Cardiac septum (tissue), 1 donor: ENCODE measurements around the gene OTUD3. TPM values are rescaled to one million over a fixed set of nuclear protein-coding genes. Genes with fewer than 3 reads are reported as not detected.

Experiments
- DNase-seq: peaks from one replicate; pipeline ENCODE4 v3.0.0-alpha.2; 2020; ENCODE audit warnings: low spot score
- intact Hi-C: fragments of 100-400 bp; cut with DNase I; formaldehyde crosslinking; loops from one replicate; pipeline ENCODE4 v1.14.0; 2022
- total RNA-seq: library from RNA; stranded (reverse); fragmentation: NEBNext Ultra II Directional; extraction: Animal tissue kit (Norgen Biotek cat#: 25700); gene quantifications from one replicate; pipeline ENCODE4 v1.2.1, GENCODE V29; 2021
- donor health status: DM: no; HTN: no; CAD: no.

The OTUD3 gene
- total RNA-seq, 1 donor from 2014 or later = 4.7 TPM

DNA sequence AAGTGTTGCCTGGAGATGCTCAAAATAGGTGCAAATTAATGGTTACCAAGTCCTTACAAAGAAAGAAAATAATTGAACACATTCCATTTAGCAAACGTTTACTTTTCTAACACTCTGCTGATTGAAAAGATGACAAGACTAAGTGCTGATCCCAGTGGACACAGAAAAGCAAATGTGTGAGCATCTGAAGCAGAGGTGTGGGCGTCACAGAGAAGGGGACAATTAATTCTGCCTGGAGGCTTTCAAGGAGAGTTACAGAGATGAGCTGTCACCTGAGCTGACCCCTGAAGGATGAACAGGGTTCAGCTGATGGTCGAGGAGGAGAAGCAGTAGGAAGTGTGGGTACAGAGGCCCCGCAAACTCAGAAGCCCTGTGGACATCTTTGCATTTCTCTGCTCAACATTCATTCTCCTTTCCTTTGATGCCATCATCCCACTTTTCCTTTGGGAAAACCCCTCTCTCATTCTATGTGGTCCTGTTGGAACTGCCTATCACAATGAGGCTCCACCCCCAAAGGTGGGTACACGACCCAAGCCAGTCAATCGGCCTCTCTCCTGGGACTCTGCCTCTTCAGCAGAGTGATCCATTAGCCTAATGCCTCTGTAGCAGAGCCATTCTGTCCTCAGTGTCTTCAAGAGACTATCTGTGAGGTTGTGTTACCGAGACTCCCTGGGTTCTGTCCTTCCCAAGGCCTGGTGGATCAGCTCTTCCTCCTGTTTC is 58.5 kb downstream of the OTUD3 start:
- intact Hi-C loops = no loop called here
- no peak for DNase-seq

DNA sequence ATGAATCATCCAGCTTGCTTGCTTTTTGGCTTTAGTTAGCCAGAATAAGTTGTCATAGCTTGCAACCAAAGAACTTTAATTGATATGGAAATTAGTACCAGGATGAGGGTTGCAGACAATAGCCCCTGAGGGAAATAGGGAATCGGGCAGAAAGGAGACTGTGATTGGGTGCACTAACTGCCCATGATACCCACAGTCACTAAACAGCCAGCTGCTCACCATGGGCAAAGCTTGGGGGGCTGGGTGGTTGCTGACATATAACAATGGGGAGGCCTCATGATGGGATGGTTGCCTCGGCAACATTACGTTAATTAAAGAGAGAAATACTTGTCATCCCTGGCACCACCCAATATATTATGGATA is 59.0 kb downstream of the OTUD3 start:
- intact Hi-C loops = no loop called here
- DNase-seq = no peak

DNA sequence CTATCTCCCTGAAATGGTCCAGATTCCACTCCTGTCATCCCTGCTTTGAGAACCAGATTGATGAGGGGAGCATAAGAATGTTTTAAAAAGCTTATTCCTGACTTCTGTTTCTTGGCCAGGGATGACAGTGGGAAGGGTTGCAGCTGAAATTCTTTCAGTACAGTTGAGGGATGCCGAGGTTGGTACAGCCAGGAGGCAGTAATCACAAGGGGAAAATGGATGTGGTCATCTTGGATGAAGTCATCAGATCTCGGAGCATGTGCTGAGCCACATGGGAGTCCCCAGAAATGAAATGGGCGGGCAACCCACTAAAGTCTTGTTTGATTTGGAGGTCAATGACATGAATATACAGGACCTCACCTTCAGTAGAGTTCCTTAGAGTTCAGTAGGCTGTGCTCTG is 59.9 kb downstream of the OTUD3 start:
- DNase-seq = no peak
- intact Hi-C loops = no loop called here

DNA sequence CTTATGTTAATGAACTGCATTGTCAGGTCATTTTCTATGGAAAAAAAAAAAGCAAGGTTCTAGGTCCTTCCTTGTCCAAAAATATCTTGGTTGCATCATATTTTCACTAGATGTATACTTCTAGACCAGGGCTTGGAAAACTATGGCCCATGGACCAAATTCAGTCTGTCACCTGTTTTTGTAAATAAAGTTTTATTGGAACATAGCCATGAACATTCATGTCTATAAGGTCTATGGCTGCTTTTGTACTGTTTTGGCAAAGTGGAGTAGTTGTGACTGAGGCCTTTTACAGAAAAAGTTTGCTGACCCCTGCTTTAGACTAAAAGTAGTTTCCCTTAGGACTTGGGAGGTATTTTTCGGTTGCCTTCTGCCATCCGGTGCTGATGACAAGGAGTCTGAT is 60.5 kb downstream of the OTUD3 start:
- intact Hi-C loops = no loop called here
- DNase-seq = no peak

DNA sequence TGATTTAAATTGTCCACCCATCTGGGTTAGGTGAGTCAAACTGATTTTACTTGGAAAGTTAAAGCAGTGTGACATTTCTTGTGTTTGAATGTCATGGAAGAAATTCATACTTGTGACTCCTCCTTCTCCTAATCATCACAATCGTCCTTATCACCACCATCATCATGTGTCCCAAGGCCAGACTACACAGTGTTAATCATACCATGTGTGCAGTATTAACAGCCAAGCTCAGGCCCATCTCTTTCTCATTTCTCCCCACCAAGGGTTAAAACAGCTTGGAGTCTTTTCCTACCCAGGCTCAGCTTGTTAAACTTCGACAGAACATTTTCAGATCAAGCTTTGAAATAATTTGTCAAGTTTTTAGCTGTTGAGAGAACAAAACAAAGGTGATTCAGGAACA is 63.7 kb downstream of the OTUD3 start:
- intact Hi-C loops = no loop called here
- DNase-seq = no peak

DNA sequence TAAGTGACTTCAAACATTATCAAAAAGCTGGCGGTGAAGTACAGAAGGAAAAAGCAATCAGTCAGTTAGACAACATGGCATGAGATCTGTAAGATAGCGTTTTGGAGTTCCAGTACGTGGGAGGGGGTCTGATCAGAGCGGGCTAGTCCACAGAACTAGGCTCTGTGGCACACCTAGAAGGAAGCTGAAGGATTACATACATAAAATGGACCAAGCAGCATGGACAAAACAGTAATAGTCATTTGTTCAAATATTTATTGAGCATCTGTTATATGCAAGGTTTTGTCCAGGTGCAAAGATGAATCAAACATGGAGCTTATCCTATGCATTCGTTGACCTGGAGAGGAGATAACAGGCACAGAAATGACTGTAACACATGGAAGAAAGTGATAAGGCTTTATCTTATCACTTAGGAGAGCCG is 64.1 kb downstream of the OTUD3 start:
- DNase-seq = no peak
- intact Hi-C loops = no loop called here

DNA sequence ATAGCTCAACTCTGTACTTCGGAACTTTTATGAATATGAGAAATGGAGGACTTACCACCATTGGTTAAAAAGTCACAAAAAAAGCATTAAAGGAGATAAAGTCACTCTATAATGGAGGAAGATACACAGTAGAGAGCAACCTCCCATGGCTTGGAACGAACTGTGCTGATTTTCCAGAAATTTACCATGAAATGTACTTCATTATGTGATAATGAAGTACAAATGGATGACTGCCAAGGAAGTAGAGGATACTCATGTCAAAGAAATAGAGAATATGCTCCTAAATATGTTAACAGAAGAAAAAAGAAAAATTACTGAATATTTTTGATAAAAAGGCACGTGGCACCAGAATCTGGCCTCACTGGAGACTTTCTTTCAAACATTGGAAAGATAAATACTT is 64.8 kb downstream of the OTUD3 start:
- DNase-seq = no peak
- intact Hi-C loops = no loop called here

DNA sequence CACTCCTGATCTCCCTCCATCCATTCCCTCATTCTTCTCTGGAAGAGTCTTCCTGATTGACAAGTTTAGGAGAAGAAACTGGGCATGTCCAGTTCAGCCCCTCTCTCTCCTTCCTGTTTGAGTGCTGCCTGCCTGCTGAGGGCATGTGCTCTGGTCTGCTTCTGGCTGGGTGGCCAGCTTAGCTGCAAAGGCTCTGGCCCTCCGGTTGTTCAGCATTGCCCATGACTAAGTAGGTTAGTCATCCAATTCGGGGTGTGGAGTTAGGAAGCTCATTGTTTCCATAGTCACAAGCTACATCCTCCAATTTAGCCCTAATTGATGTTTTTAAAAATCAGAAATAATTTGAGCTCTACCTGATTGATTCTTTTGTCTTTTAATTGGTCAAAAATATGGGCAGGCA is 66.8 kb downstream of the OTUD3 start:
- intact Hi-C loops = no loop called here

DNA sequence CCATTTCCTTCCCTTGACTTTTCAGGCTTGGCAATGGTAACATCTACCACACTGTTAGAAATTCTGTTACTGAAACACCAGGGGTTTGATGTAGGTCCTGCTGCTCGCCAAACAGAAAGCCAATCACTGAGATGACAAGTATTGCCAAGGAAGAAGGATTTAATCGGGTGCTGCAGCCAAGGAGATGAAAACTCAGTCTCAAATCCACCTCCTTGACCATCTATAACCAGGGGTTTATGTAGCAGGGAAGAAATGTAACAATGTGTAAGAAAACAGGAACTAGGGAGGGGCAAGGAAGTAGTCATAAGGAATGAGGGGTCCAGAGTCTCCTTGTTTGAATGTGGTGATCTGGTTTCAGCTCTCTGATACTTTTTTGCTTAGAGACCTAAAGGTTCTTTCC is 71.9 kb downstream of the OTUD3 start:
- intact Hi-C loops = no loop called here
- DNase-seq = no peak

More for the DNA sequence above, 66.8 kb downstream of the OTUD3 start:
- no peak for DNase-seq

DNA sequence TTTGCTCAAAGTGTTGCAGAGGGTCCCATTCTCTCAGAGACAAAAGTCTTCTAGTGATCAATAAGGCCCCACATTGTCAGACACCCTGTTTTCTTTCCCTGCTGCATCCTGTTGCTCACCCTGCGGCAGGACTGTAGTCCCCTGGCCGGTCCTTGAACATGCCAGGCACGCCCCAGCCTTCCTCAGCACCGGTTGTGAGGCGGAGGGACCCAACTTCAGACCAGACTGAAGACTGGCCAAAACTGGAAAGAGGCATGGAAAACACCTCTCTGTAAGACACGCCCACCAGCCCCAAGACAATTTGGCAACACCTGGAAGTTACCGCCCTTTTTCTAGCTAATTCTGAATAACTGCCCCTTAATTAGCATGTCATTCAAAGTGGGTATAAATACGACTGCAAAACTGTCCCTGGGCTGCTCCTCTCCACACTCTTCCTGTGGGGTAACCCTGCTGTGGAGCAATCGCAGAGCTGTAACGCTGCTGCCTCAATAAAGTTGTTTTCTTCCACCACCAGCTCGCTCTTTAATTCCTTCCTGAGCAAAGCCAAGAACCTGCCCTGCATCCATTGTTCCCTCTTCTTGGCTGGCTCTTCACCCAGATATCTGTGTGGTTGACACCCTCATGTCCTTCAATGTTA is 73.5 kb downstream of the OTUD3 start:
- intact Hi-C loops = no loop called here
- DNase-seq = no peak

DNA sequence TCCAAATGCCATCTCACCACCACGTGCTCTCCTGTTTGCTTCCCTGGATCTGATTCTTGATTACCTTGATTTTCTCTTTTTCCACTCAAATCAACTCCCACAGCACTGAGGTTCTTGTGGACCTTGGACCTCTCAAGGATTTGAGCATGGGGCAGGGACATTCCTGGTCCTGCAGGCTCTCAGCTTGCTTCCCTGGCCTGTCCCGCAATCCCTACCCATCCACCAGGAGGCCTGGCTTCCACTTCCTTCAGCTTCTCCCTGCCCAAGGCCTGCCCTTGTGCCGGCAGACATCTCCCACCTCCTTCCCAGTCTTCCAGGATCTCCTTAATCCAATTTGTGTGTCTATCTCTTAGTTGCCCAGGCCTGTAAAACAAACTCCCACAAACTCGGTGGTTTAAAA is 75.6 kb downstream of the OTUD3 start:
- intact Hi-C loops = no loop called here
- DNase-seq = no peak

DNA sequence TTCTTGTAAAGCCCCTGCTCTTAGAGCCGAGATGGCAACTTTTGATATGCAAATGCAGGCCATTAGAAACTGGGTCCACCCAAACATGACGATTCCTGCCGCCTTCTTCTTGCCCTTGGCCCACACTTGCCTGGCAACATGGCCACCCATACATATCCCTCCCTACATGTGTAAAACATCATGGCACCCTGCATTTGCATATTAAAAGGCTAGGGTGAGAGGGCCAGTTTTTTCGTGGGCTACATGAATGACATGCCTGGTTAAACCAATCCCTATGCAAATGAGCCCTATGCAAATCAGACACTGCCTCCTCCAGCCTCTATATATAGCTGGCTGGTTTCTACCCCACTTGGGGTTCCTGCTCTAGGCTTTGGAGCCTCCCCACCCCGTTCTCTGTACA is 78.4 kb downstream of the OTUD3 start:
- intact Hi-C loops = no loop called here

More for the DNA sequence above, 78.4 kb downstream of the OTUD3 start:
- DNase-seq = no peak

Other genes with a start within 250 kb of the OTUD3 start
- gene NBL1, start 238.1 kb upstream of the OTUD3 start, total RNA-seq = 55.9 TPM
- gene HTR6, start 217.5 kb upstream of the OTUD3 start, total RNA-seq = not detected
- 9.3 TPM for gene TMCO4, start 82.5 kb upstream of the OTUD3 start, total RNA-seq
- not detected for gene RNF186, start 67.1 kb upstream of the OTUD3 start, total RNA-seq
- not detected for gene PLA2G2E, start 41.2 kb downstream of the OTUD3 start, total RNA-seq
- gene PLA2G2A, start 97.2 kb downstream of the OTUD3 start, total RNA-seq = 59.6 TPM
- 36.4 TPM for gene PLA2G5, start 187.8 kb downstream of the OTUD3 start, total RNA-seq
- not detected for gene PLA2G2D, start 237.1 kb downstream of the OTUD3 start, total RNA-seq